Measurements from ENCODE around the gene A2M.

GRCh38 chr12:9073076-9073475 is 42.6 kb downstream of the A2M start:
- no peak for TF ChIP-seq CTCF (conservative IDR thresholded peaks at IDR 0.05; ENCODE audit: low read depth, low read length)
- no peak for TF ChIP-seq EZH2phosphoT487 (IDR thresholded peaks at IDR 0.05; ENCODE audit: borderline replicate concordance, low read length)
- TF ChIP-seq EZH2 (IDR thresholded peaks at IDR 0.05; ENCODE audit: low read length, unreplicated experiment) = no peak

Measured in PC-3 (cell line).